BE2C (cell line): ENCODE measurements around the gene CCDC185.
"Not testable (repeated sequence)": the region's sequence is repeated elsewhere in the genome, so short reads cannot be mapped to it uniquely, and the experiment has no call there.

Source experiments
- DNase-seq: peaks from one replicate; pipeline ENCODE4 v3.0.0-alpha.2; 2020
- H3K27me3 ChIP-seq: fragments of 250-450 bp; sonication (Bioruptor Pico); 2 replicates; pipeline ENCODE4 v1.5.1; 2020; ENCODE audit warnings: mild to moderate bottlenecking
- H3K36me3 ChIP-seq: fragments of 250-450 bp; sonication (Bioruptor Pico); 2 replicates; pipeline ENCODE4 v1.5.1; 2020; ENCODE audit warnings: mild to moderate bottlenecking
- H3K4me1 ChIP-seq: fragments of 250-450 bp; sonication (Bioruptor Pico); 2 replicates; pipeline ENCODE4 v1.5.1; 2020
- H3K4me3 ChIP-seq: 2 replicates; pipeline ENCODE4 v1.5.1; 2011; ENCODE audit warnings: low read depth, low read length
- H3K9me3 ChIP-seq: fragments of 250-450 bp; sonication (Bioruptor Pico); 2 replicates; pipeline ENCODE4 v1.5.1; 2020
- CTCF ChIP-seq: IDR thresholded peaks from 2 replicates; pipeline ENCODE4 v1.5.1; 2012; ENCODE audit warnings: mild to moderate bottlenecking, low read depth, low read length

The CCDC185 gene

DNA sequence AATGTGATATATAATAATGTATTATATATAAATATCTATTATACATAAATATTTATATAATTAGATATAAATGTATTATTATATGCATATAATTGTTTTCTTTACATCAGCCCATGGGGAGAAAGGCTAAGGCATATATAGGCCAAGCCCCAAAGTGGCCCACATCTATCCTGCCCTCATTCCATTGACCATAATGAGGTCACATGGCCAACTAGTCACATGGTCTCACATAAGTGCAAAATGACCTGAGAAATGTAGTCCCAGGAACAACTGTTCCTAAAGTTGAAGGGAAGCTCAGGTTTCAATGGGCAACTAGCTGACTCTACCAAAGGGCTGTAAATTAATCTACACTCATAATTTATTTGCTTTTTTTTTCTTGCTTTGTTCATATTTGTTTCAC lies 14.5 kb upstream of the CCDC185 start:
- Histone ChIP-seq H3K4me1 (no peaks in the 10 kb centered on the region), H3K36me3 (no peaks in the 10 kb centered on the region), H3K9me3 (no peaks in the 10 kb centered on the region; the same call in 1 of the 2 replicates), H3K4me3 (no peak overlapping the region), H3K27me3 (no peaks in the 10 kb centered on the region)
- no peak for DNase-seq
- no peak for TF ChIP-seq CTCF

- H3K27me3 ChIP-seq: no peaks in the 10 kb centered on the region
- DNase-seq: no peak
- no peak for TF ChIP-seq CTCF
These were observed 7.2 kb upstream of the CCDC185 start for GRCh38 chr1:223386013-223386412.

GRCh38 chr1:223390618-223391017 lies 2.6 kb upstream of the CCDC185 start:
- Histone ChIP-seq H3K27me3 (peaks cover 14% of the 10 kb centered on the region), H3K36me3 (no peaks in the 10 kb centered on the region), H3K9me3 (no peaks in the 10 kb centered on the region), H3K4me3 (no peak overlapping the region), H3K4me1 (no peaks in the 10 kb centered on the region)
- DNase-seq: no peak
- no peak for TF ChIP-seq CTCF

More at GRCh38 chr1:223386013-223386412, 7.2 kb upstream of the CCDC185 start:
- no peaks in the 10 kb centered on the region for H3K4me1 ChIP-seq
- no peak overlapping the region for H3K4me3 ChIP-seq
- H3K9me3 ChIP-seq: no peaks in the 10 kb centered on the region
- no peaks in the 10 kb centered on the region for H3K36me3 ChIP-seq

DNA sequence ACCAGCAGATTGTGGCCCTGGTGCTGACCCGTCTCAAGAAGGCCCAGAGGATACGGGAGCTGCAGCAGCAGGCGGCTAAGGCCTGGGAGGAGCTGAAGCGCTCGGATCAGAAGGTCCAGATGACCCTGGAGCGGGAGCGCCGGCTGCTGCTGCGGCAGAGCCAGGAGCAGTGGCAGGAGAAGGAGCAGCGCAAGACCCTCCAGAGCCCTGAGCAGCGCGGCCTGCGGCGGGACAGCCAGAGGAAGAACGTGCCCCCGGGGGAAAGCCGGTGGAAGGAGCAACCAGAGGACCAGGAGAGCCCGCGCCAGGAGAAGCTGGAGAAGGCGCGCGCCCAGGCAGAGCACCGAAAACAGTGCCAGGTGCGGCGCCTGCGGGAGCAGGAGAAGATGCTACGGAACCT lies 1.0 kb downstream of the CCDC185 start:
- no peaks in the 10 kb centered on the region for H3K4me1 ChIP-seq
- H3K27me3 ChIP-seq: peaks cover 14% of the 10 kb centered on the region
- no peak overlapping the region for H3K4me3 ChIP-seq
- no peaks in the 10 kb centered on the region for H3K36me3 ChIP-seq
- DNase-seq: no peak
- TF ChIP-seq CTCF: no peak
- H3K9me3 ChIP-seq: no peaks in the 10 kb centered on the region

DNA sequence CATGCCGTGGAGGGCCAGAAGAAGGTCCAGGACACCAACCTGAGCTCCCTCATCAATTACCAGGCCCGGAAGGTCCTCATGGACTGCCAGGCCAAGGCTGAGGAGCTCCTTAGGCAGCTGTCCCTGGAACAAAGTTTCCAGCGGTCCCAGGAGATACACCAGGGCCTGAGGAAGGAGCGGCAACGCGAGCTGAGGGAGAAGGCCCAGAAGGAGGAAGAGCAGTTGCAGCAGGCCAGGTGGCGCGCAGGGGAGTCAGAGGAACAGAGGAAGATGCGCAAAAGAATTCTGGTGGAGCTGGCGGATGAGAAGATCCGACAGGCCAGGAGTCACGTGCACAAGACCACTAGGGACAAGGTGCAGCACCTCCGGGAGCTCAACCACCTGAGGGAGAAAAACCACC lies 1.5 kb downstream of the CCDC185 start:
- peaks cover 14% of the 10 kb centered on the region for H3K27me3 ChIP-seq
- H3K36me3 ChIP-seq: no peaks in the 10 kb centered on the region
- H3K9me3 ChIP-seq: no peaks in the 10 kb centered on the region
- DNase-seq: no peak
- no peak for TF ChIP-seq CTCF
- no peak overlapping the region for H3K4me3 ChIP-seq
- no peaks in the 10 kb centered on the region for H3K4me1 ChIP-seq

DNA sequence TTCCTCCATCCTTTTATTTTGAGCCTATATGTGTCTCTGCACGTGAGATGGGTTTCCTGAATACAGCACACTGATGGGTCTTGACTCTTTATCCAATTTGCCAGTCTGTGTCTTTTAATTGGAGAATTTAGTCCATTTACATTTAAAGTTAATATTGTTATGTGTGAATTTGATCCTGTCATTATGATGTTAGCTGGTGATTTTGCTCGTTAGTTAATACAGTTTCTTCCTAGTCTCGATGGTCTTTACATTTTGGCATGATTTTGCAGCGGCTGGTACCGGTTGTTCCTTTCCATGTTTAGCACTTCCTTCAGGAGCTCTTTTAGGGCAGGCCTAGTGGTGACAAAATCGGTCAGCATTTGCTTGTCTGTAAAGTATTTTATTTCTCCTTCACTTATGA lies 6.2 kb downstream of the CCDC185 start:
- not testable (repeated sequence) for H3K9me3 ChIP-seq, H3K36me3 ChIP-seq, DNase-seq, H3K4me3 ChIP-seq, H3K4me1 ChIP-seq, H3K27me3 ChIP-seq
